ENCODE measurements around the gene TCF21.

DNA sequence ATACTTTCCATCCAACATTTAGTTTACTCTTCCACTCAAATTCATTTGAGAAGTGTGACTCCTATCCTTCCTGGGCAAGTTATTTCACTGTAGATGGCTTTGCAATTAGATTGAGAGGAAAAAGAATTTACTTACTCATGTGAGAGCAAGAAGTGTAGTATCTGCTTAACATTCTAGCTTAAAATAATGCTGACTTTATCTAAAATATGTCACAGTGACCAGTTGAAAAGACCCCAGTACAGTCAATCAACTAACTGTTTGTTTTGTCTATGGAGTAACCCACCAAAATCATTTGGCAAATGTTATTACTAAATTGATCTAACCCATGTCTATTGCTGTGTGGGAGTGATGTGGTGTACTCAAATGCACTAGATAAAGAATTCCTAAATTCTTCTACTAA lies 8.9 kb upstream of the TCF21 start:
- TF ChIP-seq, protein P1, sequence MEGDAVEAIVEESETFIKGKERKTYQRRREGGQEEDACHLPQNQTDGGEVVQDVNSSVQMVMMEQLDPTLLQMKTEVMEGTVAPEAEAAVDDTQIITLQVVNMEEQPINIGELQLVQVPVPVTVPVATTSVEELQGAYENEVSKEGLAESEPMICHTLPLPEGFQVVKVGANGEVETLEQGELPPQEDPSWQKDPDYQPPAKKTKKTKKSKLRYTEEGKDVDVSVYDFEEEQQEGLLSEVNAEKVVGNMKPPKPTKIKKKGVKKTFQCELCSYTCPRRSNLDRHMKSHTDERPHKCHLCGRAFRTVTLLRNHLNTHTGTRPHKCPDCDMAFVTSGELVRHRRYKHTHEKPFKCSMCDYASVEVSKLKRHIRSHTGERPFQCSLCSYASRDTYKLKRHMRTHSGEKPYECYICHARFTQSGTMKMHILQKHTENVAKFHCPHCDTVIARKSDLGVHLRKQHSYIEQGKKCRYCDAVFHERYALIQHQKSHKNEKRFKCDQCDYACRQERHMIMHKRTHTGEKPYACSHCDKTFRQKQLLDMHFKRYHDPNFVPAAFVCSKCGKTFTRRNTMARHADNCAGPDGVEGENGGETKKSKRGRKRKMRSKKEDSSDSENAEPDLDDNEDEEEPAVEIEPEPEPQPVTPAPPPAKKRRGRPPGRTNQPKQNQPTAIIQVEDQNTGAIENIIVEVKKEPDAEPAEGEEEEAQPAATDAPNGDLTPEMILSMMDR (IDR thresholded peaks at IDR 0.05 in 4 of 5, conservative IDR thresholded peaks at IDR 0.05 in 1 of 5) = no peak
- TF ChIP-seq POLR2A (IDR thresholded peaks at IDR 0.05) = no peak

Measured in gastrocnemius medialis (tissue), 4 donors.